ENCODE measurements around the gene EIF6.

The EIF6 gene

DNA sequence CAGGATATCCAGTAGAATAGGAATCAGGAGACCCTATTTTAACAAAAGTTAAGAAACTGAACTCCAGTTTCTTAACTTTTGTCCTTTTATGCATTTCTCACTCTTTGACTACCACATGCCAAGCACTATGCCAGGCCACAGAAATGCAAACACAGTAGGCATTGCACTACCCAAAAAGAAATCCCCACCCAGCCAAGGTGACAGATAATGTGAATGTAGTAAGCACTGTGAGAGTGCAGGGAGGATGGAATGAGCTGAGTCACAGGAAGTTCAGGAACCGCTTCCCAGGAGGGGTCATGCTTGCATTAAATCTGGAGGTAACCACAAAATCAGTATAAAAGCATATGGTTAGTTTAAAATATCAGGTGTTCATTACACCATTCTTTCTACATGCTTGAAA, 27.7 kb upstream of the EIF6 start:
- TF ChIP-seq CTCF (IDR thresholded peaks at IDR 0.05; ENCODE audit: borderline replicate concordance, control extremely low read depth, extremely low read depth, insufficient read depth, missing control alignments) = no peak
- in situ Hi-C loops (cut with MboI; ENCODE audit: low sequenced_read_pairs, unreplicated experiment) = no loop called here
- DNase-seq (ENCODE audit: low spot score) = no peak

DNA sequence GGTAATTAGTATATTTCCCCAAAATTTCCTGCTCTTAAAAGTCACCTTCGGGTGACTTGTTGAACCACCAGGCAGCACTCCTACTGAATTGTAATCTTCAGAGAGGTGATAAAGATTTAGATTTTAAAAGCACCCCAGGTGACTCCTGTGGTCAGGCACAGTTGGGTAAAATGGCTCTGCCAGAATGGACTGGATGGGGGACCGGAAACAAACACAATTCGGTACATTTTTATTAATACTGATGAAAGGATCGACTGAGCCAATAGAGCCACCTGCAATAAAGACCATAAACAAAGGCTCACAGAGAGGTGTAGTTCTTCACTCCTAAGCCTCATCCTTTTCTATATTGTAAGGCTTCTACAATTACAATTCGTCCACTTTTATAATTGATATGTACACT, 27.2 kb upstream of the EIF6 start:
- no peak for DNase-seq (ENCODE audit: low spot score)
- TF ChIP-seq CTCF (IDR thresholded peaks at IDR 0.05; ENCODE audit: borderline replicate concordance, control extremely low read depth, extremely low read depth, insufficient read depth, missing control alignments) = no peak
- in situ Hi-C loops (cut with MboI; ENCODE audit: low sequenced_read_pairs, unreplicated experiment) = no loop called here

GRCh38 chr20:35311409-35311808, 26.8 kb upstream of the EIF6 start:
- TF ChIP-seq CTCF (IDR thresholded peaks at IDR 0.05; ENCODE audit: borderline replicate concordance, control extremely low read depth, extremely low read depth, insufficient read depth, missing control alignments) = no peak
- DNase-seq (ENCODE audit: low spot score) = no peak
- in situ Hi-C loops (cut with MboI; ENCODE audit: low sequenced_read_pairs, unreplicated experiment) = no loop called here

DNA sequence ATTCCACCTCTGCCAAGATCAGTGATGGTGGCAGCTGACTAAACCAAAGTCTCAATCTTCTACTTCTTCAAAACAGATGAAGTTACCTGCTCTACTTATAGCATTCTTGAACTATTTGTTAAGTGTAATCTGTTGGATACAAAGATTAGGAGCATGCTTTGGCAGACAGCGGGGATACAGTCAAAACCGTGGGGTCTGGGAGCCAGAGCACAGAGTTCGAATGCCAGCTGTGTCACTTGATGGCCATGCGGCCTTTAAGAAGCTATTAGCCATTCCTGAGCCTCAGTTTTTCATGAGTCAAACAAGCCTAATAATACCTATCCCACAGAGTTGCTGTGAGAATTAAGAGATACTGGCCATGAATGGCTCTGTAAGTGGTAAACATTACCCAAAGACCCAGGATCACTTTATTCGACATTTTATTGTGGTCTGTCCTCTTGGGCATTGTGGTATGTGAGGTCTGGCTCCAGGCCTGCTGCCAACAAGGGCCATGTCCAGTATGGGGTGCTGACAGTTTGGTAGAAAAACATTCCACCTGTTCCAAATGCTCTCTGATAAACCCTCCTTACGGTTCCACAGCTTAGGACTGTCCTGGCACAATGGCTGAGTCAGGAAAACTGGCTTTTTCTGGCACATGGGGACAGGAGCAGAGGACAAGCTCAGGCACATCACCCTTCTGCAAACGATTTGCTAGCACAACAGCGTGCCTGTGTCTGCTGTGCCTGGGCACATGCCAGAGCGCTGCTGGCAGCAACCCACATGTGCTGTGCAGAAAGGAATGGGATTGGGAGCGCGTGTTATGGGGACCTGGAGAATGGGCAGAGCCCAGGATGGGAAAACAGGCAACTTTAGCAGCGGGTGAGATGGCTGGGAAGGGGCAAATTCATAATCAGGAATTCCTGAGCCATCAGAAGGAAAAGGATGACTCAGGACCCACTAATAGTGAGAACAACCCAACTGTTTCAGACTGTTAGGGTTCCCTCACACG, 23.4 kb upstream of the EIF6 start:
- no peak for DNase-seq (ENCODE audit: low spot score)
- in situ Hi-C loops (cut with MboI; ENCODE audit: low sequenced_read_pairs, unreplicated experiment) = loop anchor here (10.0 kb wide), 1 partner anchor 137 kb away; no protein-coding TSS in a partner anchor
- no peak for TF ChIP-seq CTCF (IDR thresholded peaks at IDR 0.05; ENCODE audit: borderline replicate concordance, control extremely low read depth, extremely low read depth, insufficient read depth, missing control alignments)

- no peak for DNase-seq (ENCODE audit: low spot score)
- TF ChIP-seq CTCF (IDR thresholded peaks at IDR 0.05; ENCODE audit: borderline replicate concordance, control extremely low read depth, extremely low read depth, insufficient read depth, missing control alignments) = peak; percentile 71
- in situ Hi-C loops (cut with MboI; ENCODE audit: low sequenced_read_pairs, unreplicated experiment) = loop anchor here (10.0 kb wide), 1 partner anchor 138 kb away; no protein-coding TSS in a partner anchor
Measured at GRCh38 chr20:35306931-35307517, 22.5 kb upstream of the EIF6 start.

GRCh38 chr20:35305682-35306556, 21.3 kb upstream of the EIF6 start:
- in situ Hi-C loops (cut with MboI; ENCODE audit: low sequenced_read_pairs, unreplicated experiment) = loop anchor here (10.0 kb wide), 1 partner anchor 139 kb away; no protein-coding TSS in a partner anchor
- TF ChIP-seq CTCF (IDR thresholded peaks at IDR 0.05; ENCODE audit: borderline replicate concordance, control extremely low read depth, extremely low read depth, insufficient read depth, missing control alignments) = no peak
- DNase-seq (ENCODE audit: low spot score) = no peak
